ENCODE results near the gene EPO.

EPO gene

DNA sequence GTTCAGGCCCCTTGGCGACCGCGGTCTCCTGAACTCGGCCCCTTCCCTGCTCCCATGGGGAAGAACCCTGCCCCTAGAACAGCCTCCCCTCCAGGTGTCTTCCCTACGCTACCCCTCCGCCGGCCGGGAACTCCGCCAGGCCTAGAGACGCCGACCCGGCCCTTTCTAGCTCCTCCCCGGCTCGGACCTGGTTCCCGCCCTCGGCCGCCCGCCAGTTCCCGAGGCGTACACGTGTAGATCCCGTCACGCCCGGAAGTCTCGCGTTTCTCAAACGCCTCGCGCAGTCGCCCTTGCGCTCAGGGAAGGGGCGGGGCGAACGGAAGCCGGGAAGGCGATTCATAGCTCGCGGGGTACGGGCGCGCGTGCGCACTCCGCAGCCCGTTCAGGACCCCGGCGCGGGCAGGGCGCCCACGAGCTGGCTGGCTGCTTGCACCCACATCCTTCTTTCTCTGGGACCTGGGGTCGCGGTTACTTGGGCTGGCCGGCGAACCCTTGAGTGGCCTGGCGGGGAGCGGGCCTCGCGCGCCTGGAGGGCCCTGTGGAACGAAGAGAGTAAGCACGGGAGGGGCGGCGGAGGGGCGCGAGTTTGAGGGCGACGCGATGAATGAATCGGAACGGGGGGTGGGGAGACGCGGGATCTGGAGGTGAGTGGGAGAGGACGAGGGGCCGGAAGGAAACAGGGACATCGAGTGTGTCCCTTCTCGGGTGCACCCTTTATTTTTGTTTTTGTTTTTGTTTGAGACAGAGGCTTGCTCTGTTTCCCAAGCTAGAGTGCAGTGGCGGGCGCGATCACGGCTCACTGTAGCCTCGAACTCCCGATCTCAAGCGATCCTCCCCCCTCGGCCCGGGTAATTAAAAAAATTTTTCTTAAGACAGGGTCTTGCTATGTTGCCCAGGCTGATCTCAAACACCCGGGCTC is 14.3 kb upstream of the EPO start, which contains the start of gene POP7:
Gene POP7, plus strand, starts transcription at position 369 of the 919 bp plus-strand sequence. CDS start 710 bp downstream, outside the sequence.
- Histone ChIP-seq H3K27me3 (no peaks in the 10 kb centered on the region), H3K27ac (peak within 1 kb of the TSS; percentile 85), H3K4me1 (ENCODE audit: control insufficient read depth in 1 of 2, insufficient read depth in 1 of 2, low read depth in 1 of 2, low read length in 1 of 2) (peaks cover 14 to 19% of the 10 kb centered on the region in 2 experiments), H3K36me3 (no peaks in the 10 kb centered on the region), H3K4me3 (ENCODE audit: low read depth in 1 of 2, low read length in 1 of 2) (peak within 1 kb of the TSS; percentile 79 to 98), H3K9me3 (no peaks in the 10 kb centered on the region)
- TF ChIP-seq, protein P1, sequence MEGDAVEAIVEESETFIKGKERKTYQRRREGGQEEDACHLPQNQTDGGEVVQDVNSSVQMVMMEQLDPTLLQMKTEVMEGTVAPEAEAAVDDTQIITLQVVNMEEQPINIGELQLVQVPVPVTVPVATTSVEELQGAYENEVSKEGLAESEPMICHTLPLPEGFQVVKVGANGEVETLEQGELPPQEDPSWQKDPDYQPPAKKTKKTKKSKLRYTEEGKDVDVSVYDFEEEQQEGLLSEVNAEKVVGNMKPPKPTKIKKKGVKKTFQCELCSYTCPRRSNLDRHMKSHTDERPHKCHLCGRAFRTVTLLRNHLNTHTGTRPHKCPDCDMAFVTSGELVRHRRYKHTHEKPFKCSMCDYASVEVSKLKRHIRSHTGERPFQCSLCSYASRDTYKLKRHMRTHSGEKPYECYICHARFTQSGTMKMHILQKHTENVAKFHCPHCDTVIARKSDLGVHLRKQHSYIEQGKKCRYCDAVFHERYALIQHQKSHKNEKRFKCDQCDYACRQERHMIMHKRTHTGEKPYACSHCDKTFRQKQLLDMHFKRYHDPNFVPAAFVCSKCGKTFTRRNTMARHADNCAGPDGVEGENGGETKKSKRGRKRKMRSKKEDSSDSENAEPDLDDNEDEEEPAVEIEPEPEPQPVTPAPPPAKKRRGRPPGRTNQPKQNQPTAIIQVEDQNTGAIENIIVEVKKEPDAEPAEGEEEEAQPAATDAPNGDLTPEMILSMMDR (IDR thresholded peaks at IDR 0.05): no peak

DNA sequence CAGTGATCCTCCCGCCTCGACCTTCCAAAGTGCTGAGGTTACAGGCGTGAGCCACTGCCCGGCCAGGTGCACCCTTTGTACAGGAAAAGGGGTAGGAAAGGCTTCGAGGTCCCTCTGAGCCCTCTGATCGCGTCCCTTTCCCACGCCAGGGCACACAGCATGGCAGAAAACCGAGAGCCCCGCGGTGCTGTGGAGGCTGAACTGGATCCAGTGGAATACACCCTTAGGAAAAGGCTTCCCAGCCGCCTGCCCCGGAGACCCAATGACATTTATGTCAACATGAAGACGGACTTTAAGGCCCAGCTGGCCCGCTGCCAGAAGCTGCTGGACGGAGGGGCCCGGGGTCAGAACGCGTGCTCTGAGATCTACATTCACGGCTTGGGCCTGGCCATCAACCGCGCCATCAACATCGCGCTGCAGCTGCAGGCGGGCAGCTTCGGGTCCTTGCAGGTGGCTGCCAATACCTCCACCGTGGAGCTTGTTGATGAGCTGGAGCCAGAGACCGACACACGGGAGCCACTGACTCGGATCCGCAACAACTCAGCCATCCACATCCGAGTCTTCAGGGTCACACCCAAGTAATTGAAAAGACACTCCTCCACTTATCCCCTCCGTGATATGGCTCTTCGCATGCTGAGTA is 13.5 kb upstream of the EPO start:
- H3K9me3 ChIP-seq: no peaks in the 10 kb centered on the region
- peaks cover 14 to 18% of the 10 kb centered on the region in 2 experiments for H3K4me1 ChIP-seq (ENCODE audit: control insufficient read depth in 1 of 2, insufficient read depth in 1 of 2, low read depth in 1 of 2, low read length in 1 of 2)
- peak overlapping the region; percentile 85 for H3K27ac ChIP-seq
- TF ChIP-seq, protein P1 (IDR thresholded peaks at IDR 0.05): no peak
- no peaks in the 10 kb centered on the region for H3K27me3 ChIP-seq
- H3K36me3 ChIP-seq: no peaks in the 10 kb centered on the region
- peak overlapping the region; percentile 79 to 98 for H3K4me3 ChIP-seq (ENCODE audit: low read depth in 1 of 2, low read length in 1 of 2)

DNA sequence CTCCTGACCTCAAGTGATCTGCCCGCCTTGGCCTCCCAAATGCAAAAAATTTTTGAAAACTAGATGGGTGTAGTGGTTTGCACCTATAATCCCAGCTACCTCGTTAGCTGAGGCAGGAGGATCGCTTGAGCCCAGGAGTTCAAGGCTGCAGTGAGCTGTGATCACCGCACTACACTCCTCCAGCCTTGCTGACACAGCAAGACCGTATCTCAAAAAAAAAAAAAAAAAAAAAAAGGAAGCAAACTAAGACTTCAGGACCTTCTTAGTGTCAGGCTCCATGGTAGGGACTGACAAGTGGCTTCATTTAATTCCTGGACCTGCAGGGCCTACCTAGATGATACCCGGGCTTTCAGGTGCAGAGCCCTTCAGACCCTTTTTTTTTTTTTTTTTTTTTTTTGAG is 11.9 kb upstream of the EPO start:
- Histone ChIP-seq H3K9me3 (no peaks in the 10 kb centered on the region), H3K27ac (no peak overlapping the region), H3K4me1 (ENCODE audit: control insufficient read depth in 1 of 2, insufficient read depth in 1 of 2, low read depth in 1 of 2, low read length in 1 of 2) (peaks cover 14 to 18% of the 10 kb centered on the region in 2 experiments), H3K27me3 (no peaks in the 10 kb centered on the region), H3K36me3 (no peaks in the 10 kb centered on the region), H3K4me3 (ENCODE audit: low read depth in 1 of 2, low read length in 1 of 2) (no peak overlapping the region)
- TF ChIP-seq, protein P1 (IDR thresholded peaks at IDR 0.05): no peak

DNA sequence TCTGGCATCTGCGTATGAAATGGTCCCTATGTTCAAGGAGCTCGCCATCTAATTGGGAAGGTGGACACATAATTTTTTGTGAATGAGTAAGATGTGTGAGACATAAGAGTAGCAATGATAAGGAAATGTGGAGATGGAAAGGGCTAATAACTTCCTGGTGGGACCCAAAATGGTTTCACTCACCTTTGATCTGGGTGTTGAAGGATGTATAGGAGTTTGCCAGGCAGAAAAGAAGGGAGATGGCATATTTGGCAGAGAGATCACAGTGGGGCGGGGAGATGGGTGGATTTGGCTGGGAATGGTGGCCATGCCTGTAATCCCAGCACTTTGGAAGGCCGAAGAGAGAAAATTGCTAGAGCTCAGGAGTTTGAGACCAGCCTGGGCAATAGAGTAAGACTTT is 9.8 kb upstream of the EPO start:
- H3K4me1 ChIP-seq (ENCODE audit: control insufficient read depth in 1 of 2, insufficient read depth in 1 of 2, low read depth in 1 of 2, low read length in 1 of 2): peaks cover 9 to 12% of the 10 kb centered on the region in 2 experiments
- H3K9me3 ChIP-seq: no peaks in the 10 kb centered on the region
- no peaks in the 10 kb centered on the region for H3K36me3 ChIP-seq
- no peak overlapping the region for H3K27ac ChIP-seq
- H3K4me3 ChIP-seq (ENCODE audit: low read depth in 1 of 2, low read length in 1 of 2): no peak overlapping the region
- TF ChIP-seq, protein P1 (IDR thresholded peaks at IDR 0.05): no peak
- H3K27me3 ChIP-seq: no peaks in the 10 kb centered on the region

DNA sequence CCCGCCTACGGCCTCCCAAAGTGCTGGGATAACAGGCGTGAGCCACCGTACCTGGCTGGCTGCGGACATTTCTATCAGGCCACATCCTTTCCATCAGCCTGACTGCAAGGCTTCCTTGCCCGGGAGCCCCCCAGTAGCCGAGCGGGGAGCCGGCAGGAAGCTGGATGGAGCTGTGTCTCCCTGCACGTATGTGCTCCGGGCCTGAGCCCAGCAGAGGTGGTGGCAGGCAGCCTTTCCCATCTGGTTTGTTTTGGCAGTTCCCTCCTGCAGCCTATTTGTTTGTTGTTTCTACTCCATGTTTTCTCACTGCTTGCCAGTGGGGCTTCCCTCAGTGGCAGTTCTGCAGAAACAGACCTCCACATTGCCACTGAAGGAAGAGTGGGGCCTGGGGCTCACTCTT is 8.9 kb upstream of the EPO start:
- no peaks in the 10 kb centered on the region for H3K36me3 ChIP-seq
- H3K4me1 ChIP-seq (ENCODE audit: control insufficient read depth in 1 of 2, insufficient read depth in 1 of 2, low read depth in 1 of 2, low read length in 1 of 2): peaks cover 6 to 7% of the 10 kb centered on the region in 2 experiments
- TF ChIP-seq, protein P1 (IDR thresholded peaks at IDR 0.05): no peak
- no peak overlapping the region for H3K27ac ChIP-seq
- no peaks in the 10 kb centered on the region for H3K9me3 ChIP-seq
- peaks cover 2% of the 10 kb centered on the region for H3K27me3 ChIP-seq
- no peak overlapping the region for H3K4me3 ChIP-seq (ENCODE audit: low read depth in 1 of 2, low read length in 1 of 2)

Measured in neutrophil (primary cell).